ENCODE data around the gene NTF4. TPM values are rescaled to one million over a fixed set of nuclear protein-coding genes. Genes with fewer than 3 reads are reported as not detected.
A peak's percentile ranks its signal among the peaks of the same experiment; 100 is the strongest.

Gene NTF4
- total RNA-seq, 2 donors from 2014 or later = not detected

GRCh38 chr19:49109569-49110233, 45.1 kb upstream of the NTF4 start:
- Histone ChIP-seq H3K9me3 (no peaks in the 10 kb centered on the region), H3K4me3 (no peak overlapping the region), H3K36me3 (peaks cover 35% of the 10 kb centered on the region), H3K27ac (peak overlapping the region in 1 of 2 donors; percentile 36), H3K4me1 (ENCODE audit: control insufficient read depth in 1 of 2, low read depth in 2 of 2) (peaks cover 10 to 23% of the 10 kb centered on the region in 2 donors), H3K27me3 (replicated peaks; ENCODE audit: insufficient read depth) (no peaks in the 10 kb centered on the region)
- no peak for TF ChIP-seq CTCF (IDR thresholded peaks at IDR 0.05)
- no peak for DNase-seq (ENCODE audit: low spot score)
- no peak for ATAC-seq (ENCODE audit: insufficient number of reproducible peaks, low FRiP score, low read depth)

- Histone ChIP-seq H3K27me3 (replicated peaks; ENCODE audit: insufficient read depth) (no peaks in the 10 kb centered on the region), H3K9me3 (no peaks in the 10 kb centered on the region), H3K4me3 (no peak overlapping the region), H3K27ac (no peak overlapping the region), H3K4me1 (ENCODE audit: control insufficient read depth in 1 of 2, low read depth in 2 of 2) (peaks cover 10 to 22% of the 10 kb centered on the region in 2 donors), H3K36me3 (peaks cover 38% of the 10 kb centered on the region)
- no peak for TF ChIP-seq CTCF (IDR thresholded peaks at IDR 0.05)
- ATAC-seq (ENCODE audit: insufficient number of reproducible peaks, low FRiP score, low read depth) = no peak
- DNase-seq (ENCODE audit: low spot score) = no peak
Measured at GRCh38 chr19:49109051-49109450, 44.4 kb upstream of the NTF4 start.

GRCh38 chr19:49107625-49108459, 43.2 kb upstream of the NTF4 start:
- H3K27ac ChIP-seq = no peak overlapping the region
- no peak for TF ChIP-seq CTCF (IDR thresholded peaks at IDR 0.05)
- ATAC-seq (ENCODE audit: insufficient number of reproducible peaks, low FRiP score, low read depth) = no peak
- H3K4me1 ChIP-seq (ENCODE audit: control insufficient read depth in 1 of 2, low read depth in 2 of 2) = peaks cover 6 to 17% of the 10 kb centered on the region in 2 donors
- H3K4me3 ChIP-seq = no peak overlapping the region
- DNase-seq (ENCODE audit: low spot score) = no peak
- H3K36me3 ChIP-seq = peaks cover 43% of the 10 kb centered on the region
- H3K27me3 ChIP-seq (replicated peaks; ENCODE audit: insufficient read depth) = no peaks in the 10 kb centered on the region
- no peaks in the 10 kb centered on the region for H3K9me3 ChIP-seq

- H3K9me3 ChIP-seq = no peaks in the 10 kb centered on the region
- H3K27ac ChIP-seq = no peak overlapping the region
- peaks cover 6 to 17% of the 10 kb centered on the region in 2 donors for H3K4me1 ChIP-seq (ENCODE audit: control insufficient read depth in 1 of 2, low read depth in 2 of 2)
- H3K36me3 ChIP-seq = peaks cover 51% of the 10 kb centered on the region
- no peak for DNase-seq (ENCODE audit: low spot score)
- H3K27me3 ChIP-seq (replicated peaks; ENCODE audit: insufficient read depth) = no peaks in the 10 kb centered on the region
- no peak for ATAC-seq (ENCODE audit: insufficient number of reproducible peaks, low FRiP score, low read depth)
- H3K4me3 ChIP-seq = no peak overlapping the region
- peak; percentile 68 for TF ChIP-seq CTCF (IDR thresholded peaks at IDR 0.05)
Measured at GRCh38 chr19:49106648-49107135, 42.1 kb upstream of the NTF4 start.

GRCh38 chr19:49104229-49104864, 39.7 kb upstream of the NTF4 start:
- peaks cover 73% of the 10 kb centered on the region for H3K36me3 ChIP-seq
- H3K27me3 ChIP-seq (replicated peaks; ENCODE audit: insufficient read depth) = no peaks in the 10 kb centered on the region
- TF ChIP-seq CTCF (IDR thresholded peaks at IDR 0.05) = no peak
- no peak overlapping the region for H3K27ac ChIP-seq
- no peak for DNase-seq (ENCODE audit: low spot score)
- no peaks in the 10 kb centered on the region for H3K9me3 ChIP-seq
- H3K4me1 ChIP-seq (ENCODE audit: control insufficient read depth in 1 of 2, low read depth in 2 of 2) = no peaks in the 10 kb centered on the region
- ATAC-seq (ENCODE audit: insufficient number of reproducible peaks, low FRiP score, low read depth) = no peak
- H3K4me3 ChIP-seq = no peak overlapping the region

Data from thoracic aorta (tissue), 2 donors.